HepG2 (cell line): ENCODE measurements around the gene AJUBA. TPM values are rescaled to one million over a fixed set of nuclear protein-coding genes. Genes with fewer than 3 reads are reported as not detected.
A peak's percentile ranks its signal among the peaks of the same experiment; 100 is the strongest.

Source experiments
- ELF4 ChIP-seq: sonication (generic); formaldehyde crosslinking; IDR thresholded peaks from 2 replicates; pipeline ENCODE4 v1.5.0; 2020; ENCODE audit warnings: missing genetic modification reagents, mild to moderate bottlenecking, moderate library complexity, borderline replicate concordance
- GLI4 ChIP-seq: sonication (generic); formaldehyde crosslinking; IDR thresholded peaks from 2 replicates; pipeline ENCODE4 v1.5.1; 2020; ENCODE audit warnings: missing genetic modification reagents, mild to moderate bottlenecking, moderate library complexity, borderline replicate concordance
- HBP1 ChIP-seq: IDR thresholded peaks from 2 replicates; pipeline ENCODE4 v1.6.1; 2016; ENCODE audit warnings: low read depth, control low read depth
- HNRNPUL1 ChIP-seq: fragments of 200-400 bp; formaldehyde crosslinking; IDR thresholded peaks from 2 replicates; pipeline ENCODE4 v1.6.1; 2017; ENCODE audit warnings: low read depth, mild to moderate bottlenecking, low read length, moderate library complexity
- MED1 ChIP-seq: sonication (generic); formaldehyde crosslinking; IDR thresholded peaks from 2 replicates; pipeline ENCODE4 v1.4.0; 2020; ENCODE audit warnings: missing genetic modification reagents
- NFATC3 ChIP-seq: sonication (generic); formaldehyde crosslinking; IDR thresholded peaks from 2 replicates; pipeline ENCODE4 v1.5.1; 2020; ENCODE audit warnings: mild to moderate bottlenecking, missing genetic modification reagents
- NR2F6 ChIP-seq, 2 experiments: IDR thresholded peaks; 2 replicates each; pipeline ENCODE4 v1.6.1; 2016; ENCODE audit warnings: antibody characterized with exemption in 1 of 2, mild to moderate bottlenecking in 1 of 2
- SOX6 ChIP-seq, 2 experiments: fragments of 450-650 bp in 1 of 2; sonication (generic) in 1 of 2; formaldehyde crosslinking in 1 of 2; IDR thresholded peaks; 2 replicates each; pipeline versions ENCODE4 v1.4.0 to v1.6.1; 2017 to 2020; ENCODE audit warnings: antibody characterized with exemption in 1 of 2, mild to moderate bottlenecking in 1 of 2, missing genetic modification reagents in 1 of 2
- SP2 ChIP-seq: sonication (generic); formaldehyde crosslinking; IDR thresholded peaks from 2 replicates; pipeline ENCODE4 v1.5.1; 2020; ENCODE audit warnings: mild to moderate bottlenecking, missing genetic modification reagents
- USF2 ChIP-seq, 2 experiments: sonication (generic) in 1 of 2; formaldehyde crosslinking in 1 of 2; IDR thresholded peaks; 2 replicates each; pipeline versions ENCODE4 v1.5.1 to v1.6.1; 2011 to 2020; ENCODE audit warnings: borderline replicate concordance in 1 of 2, low read depth in 1 of 2, low read length in 1 of 2, mild to moderate bottlenecking in 1 of 2, missing genetic modification reagents in 1 of 2, moderate library complexity in 1 of 2
- XRCC5 ChIP-seq: fragments of 200-400 bp; formaldehyde crosslinking; optimal IDR thresholded peaks from 2 replicates; pipeline ENCODE3; 2017; ENCODE audit warnings: mild to moderate bottlenecking, low read length
- YEATS2 ChIP-seq: sonication (generic); formaldehyde crosslinking; IDR thresholded peaks from 2 replicates; pipeline ENCODE4 v1.4.0; 2020; ENCODE audit warnings: missing genetic modification reagents, borderline replicate concordance
- YEATS4 ChIP-seq: sonication (generic); formaldehyde crosslinking; IDR thresholded peaks from 2 replicates; pipeline ENCODE4 v1.4.0; 2020; ENCODE audit warnings: missing genetic modification reagents, borderline replicate concordance
- ZNF652 ChIP-seq: IDR thresholded peaks from 2 replicates; pipeline ENCODE4 v1.6.1; 2016; ENCODE audit warnings: low read depth, borderline replicate concordance
- ZNF678 ChIP-seq: sonication (generic); formaldehyde crosslinking; IDR thresholded peaks from 2 replicates; pipeline ENCODE4 v1.4.0; 2020; ENCODE audit warnings: mild to moderate bottlenecking, missing genetic modification reagents
- ZNF737 ChIP-seq: sonication (generic); formaldehyde crosslinking; IDR thresholded peaks from 2 replicates; pipeline ENCODE4 v1.5.0; 2020; ENCODE audit warnings: missing genetic modification reagents, mild to moderate bottlenecking, borderline replicate concordance
- ZNF83 ChIP-seq: sonication (generic); formaldehyde crosslinking; IDR thresholded peaks from 2 replicates; pipeline ENCODE4 v1.4.0; 2020; ENCODE audit warnings: missing genetic modification reagents, mild to moderate bottlenecking, borderline replicate concordance
- polyA plus RNA-seq, 8 experiments: library from polyadenylated mRNA; depleted of rRNA in 3 of 8; stranded (reverse) in 7 of 8; unstranded in 1 of 8; fragments of >200 nt; fragmentation: Illumina TruSeq in 4 of 8; extraction: Trizol in 4 of 8; gene quantifications; 2 replicates each; pipeline versions ENCODE4 v1.2.1 to v1.2.3, GENCODE V29; 2011 to 2016; ENCODE audit warnings: low read depth in 4 of 8, missing spikeins in 1 of 8, mixed read lengths in 1 of 8; ENCODE audit not compliant: insufficient read depth in 1 of 8
- total RNA-seq, 5 experiments: library from RNA; depleted of rRNA; stranded (reverse); fragments of >200 nt; fragmentation: Illumina TruSeq; extraction: Trizol; gene quantifications; 2 replicates each; pipeline ENCODE4 v1.2.3, GENCODE V29; 2016; ENCODE audit warnings: low read depth in 1 of 5
- TF ChIP-seq, protein P1 (sequence below): IDR thresholded peaks from 2 replicates; pipeline ENCODE4 v1.6.1; 2012; ENCODE audit warnings: inconsistent platforms
- TF ChIP-seq, protein P2 (sequence below): sonication (generic); formaldehyde crosslinking; IDR thresholded peaks from 2 replicates; pipeline ENCODE4 v1.9.0; 2021; ENCODE audit warnings: mild to moderate bottlenecking, missing genetic modification reagents

Gene AJUBA
- total and polyA plus RNA-seq, 2 of the 13 experiments (the other 11 are each of a cell fraction or from before 2014, with no cell fraction given), result 157 to 241 TPM

DNA sequence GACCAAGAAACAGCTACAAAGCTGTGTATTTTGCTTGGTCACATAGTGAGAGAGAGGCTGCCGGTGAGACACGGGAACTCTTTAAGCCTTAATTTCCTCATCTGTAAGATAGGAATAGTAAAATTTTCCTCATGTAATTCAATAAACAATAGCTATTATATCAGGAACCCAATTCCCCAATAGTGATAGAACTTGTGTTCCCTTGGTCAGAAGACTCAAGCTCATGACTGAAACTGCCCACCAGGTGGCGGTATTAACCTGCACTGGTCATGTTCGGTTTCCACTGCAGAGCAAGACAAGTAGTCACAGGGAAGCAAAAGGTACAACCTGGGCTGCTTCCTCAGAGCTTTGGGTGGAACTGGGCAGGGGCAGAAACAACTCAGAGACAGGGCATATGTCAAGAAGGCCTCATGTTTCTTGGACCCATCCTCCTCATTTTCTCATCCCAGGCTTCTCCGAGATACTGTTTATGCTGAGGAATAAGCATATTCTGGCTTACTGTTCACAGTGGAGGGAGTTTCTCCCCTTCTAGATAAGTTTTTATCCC lies 4.2 kb upstream of the AJUBA start (continued):
- no peak for TF ChIP-seq SP2 (CRISPR knock-in tag)
- 0 out of 2 replicates have a peak, but pooled peaks have one; percentile 54 for TF ChIP-seq GLI4 (CRISPR knock-in tag)
- TF ChIP-seq HBP1 (CRISPR knock-in tag), result peak; percentile 78; the same call in 1 of the 2 replicates
- TF ChIP-seq, protein P1, sequence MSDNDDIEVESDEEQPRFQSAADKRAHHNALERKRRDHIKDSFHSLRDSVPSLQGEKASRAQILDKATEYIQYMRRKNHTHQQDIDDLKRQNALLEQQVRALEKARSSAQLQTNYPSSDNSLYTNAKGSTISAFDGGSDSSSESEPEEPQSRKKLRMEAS, result no peak
- TF ChIP-seq ELF4, result no peak
- peak; percentile 83; the same call in 1 of the 2 replicates for TF ChIP-seq YEATS2 (CRISPR knock-in tag)
- no peak for TF ChIP-seq ZNF678 (CRISPR knock-in tag)
- TF ChIP-seq SOX6 (IDR thresholded peaks at IDR 0.05), result no peak
- no peak for TF ChIP-seq SOX6 (CRISPR knock-in tag; IDR thresholded peaks at IDR 0.05)
- peak; percentile 89 for TF ChIP-seq XRCC5
- TF ChIP-seq, protein P2, sequence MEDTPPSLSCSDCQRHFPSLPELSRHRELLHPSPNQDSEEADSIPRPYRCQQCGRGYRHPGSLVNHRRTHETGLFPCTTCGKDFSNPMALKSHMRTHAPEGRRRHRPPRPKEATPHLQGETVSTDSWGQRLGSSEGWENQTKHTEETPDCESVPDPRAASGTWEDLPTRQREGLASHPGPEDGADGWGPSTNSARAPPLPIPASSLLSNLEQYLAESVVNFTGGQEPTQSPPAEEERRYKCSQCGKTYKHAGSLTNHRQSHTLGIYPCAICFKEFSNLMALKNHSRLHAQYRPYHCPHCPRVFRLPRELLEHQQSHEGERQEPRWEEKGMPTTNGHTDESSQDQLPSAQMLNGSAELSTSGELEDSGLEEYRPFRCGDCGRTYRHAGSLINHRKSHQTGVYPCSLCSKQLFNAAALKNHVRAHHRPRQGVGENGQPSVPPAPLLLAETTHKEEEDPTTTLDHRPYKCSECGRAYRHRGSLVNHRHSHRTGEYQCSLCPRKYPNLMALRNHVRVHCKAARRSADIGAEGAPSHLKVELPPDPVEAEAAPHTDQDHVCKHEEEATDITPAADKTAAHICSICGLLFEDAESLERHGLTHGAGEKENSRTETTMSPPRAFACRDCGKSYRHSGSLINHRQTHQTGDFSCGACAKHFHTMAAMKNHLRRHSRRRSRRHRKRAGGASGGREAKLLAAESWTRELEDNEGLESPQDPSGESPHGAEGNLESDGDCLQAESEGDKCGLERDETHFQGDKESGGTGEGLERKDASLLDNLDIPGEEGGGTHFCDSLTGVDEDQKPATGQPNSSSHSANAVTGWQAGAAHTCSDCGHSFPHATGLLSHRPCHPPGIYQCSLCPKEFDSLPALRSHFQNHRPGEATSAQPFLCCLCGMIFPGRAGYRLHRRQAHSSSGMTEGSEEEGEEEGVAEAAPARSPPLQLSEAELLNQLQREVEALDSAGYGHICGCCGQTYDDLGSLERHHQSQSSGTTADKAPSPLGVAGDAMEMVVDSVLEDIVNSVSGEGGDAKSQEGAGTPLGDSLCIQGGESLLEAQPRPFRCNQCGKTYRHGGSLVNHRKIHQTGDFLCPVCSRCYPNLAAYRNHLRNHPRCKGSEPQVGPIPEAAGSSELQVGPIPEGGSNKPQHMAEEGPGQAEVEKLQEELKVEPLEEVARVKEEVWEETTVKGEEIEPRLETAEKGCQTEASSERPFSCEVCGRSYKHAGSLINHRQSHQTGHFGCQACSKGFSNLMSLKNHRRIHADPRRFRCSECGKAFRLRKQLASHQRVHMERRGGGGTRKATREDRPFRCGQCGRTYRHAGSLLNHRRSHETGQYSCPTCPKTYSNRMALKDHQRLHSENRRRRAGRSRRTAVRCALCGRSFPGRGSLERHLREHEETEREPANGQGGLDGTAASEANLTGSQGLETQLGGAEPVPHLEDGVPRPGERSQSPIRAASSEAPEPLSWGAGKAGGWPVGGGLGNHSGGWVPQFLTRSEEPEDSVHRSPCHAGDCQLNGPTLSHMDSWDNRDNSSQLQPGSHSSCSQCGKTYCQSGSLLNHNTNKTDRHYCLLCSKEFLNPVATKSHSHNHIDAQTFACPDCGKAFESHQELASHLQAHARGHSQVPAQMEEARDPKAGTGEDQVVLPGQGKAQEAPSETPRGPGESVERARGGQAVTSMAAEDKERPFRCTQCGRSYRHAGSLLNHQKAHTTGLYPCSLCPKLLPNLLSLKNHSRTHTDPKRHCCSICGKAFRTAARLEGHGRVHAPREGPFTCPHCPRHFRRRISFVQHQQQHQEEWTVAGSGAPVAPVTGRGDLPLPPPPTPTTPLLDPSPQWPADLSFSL (CRISPR knock-in tag), result no peak
- TF ChIP-seq NFATC3 (CRISPR knock-in tag), result 0 out of 2 replicates have a peak, but pooled peaks have one; percentile 17
- no peak for TF ChIP-seq NR2F6 (IDR thresholded peaks at IDR 0.05)
- peak; percentile 39; the same call in 1 of the 2 replicates for TF ChIP-seq NR2F6 (CRISPR knock-in tag; IDR thresholded peaks at IDR 0.05)
- TF ChIP-seq YEATS4 (CRISPR knock-in tag), result no peak
- no peak for TF ChIP-seq ZNF83 (CRISPR knock-in tag)
- no peak for TF ChIP-seq HNRNPUL1
- TF ChIP-seq ZNF737 (CRISPR knock-in tag), result no peak
- no peak for TF ChIP-seq ZNF652
- no peak for TF ChIP-seq USF2 (IDR thresholded peaks at IDR 0.05; ENCODE audit: low read depth, low read length)
- TF ChIP-seq USF2 (CRISPR knock-in tag; IDR thresholded peaks at IDR 0.05; ENCODE audit: borderline replicate concordance), result no peak
- 0 out of 2 replicates have a peak, but pooled peaks have one; percentile 17 for TF ChIP-seq MED1 (CRISPR knock-in tag)
